NCI-H345 treated with DMSO at 0.1 percent for 48 hours (cell line): ENCODE measurements around the gene CDH7.

Experiments used
- DNase-seq: peaks from one replicate; lab custom pipeline; 2025; ENCODE audit not compliant: unreplicated experiment; lab: John Stamatoyannopoulos, UW

Gene CDH7

GRCh38 chr18:65750389-65751154 lies at the start of gene CDH7:
CDH7 (plus strand) TSS chr18:65751012; CDS start chr18:65762843, 11,831 bp downstream.
- DNase-seq = peak; percentile 10

- no peak for DNase-seq
Observed at GRCh38 chr18:65704046-65704445, 46.8 kb upstream of the CDH7 start.

- DNase-seq = no peak
Observed at GRCh38 chr18:65706646-65707045, 44.2 kb upstream of the CDH7 start.

- DNase-seq = no peak
Observed at GRCh38 chr18:65711493-65711892, 39.3 kb upstream of the CDH7 start.

- no peak for DNase-seq
Observed at GRCh38 chr18:65721619-65722018, 29.2 kb upstream of the CDH7 start.

- peak; percentile 25 for DNase-seq
Observed at GRCh38 chr18:65725251-65726050, 25.4 kb upstream of the CDH7 start.

- no peak for DNase-seq
Observed at GRCh38 chr18:65735155-65735554, 15.7 kb upstream of the CDH7 start.

GRCh38 chr18:65737471-65737955 lies 13.3 kb upstream of the CDH7 start:
- no peak for DNase-seq

GRCh38 chr18:65746936-65747335 lies 3.9 kb upstream of the CDH7 start:
- DNase-seq = no peak

- no peak for DNase-seq
Observed at GRCh38 chr18:65748321-65748720, 2.5 kb upstream of the CDH7 start.

- DNase-seq = no peak
Observed at GRCh38 chr18:65749841-65750240, 971 bp upstream of the CDH7 start.

GRCh38 chr18:65751155-65752085 lies 608 bp downstream of the CDH7 start:
- no peak for DNase-seq

- DNase-seq = no peak
Observed at GRCh38 chr18:65752625-65753325, 2.0 kb downstream of the CDH7 start.

GRCh38 chr18:65753520-65753919 lies 2.7 kb downstream of the CDH7 start:
- DNase-seq = peak; percentile 33

- no peak for DNase-seq
Observed at GRCh38 chr18:65754121-65754520, 3.3 kb downstream of the CDH7 start.

GRCh38 chr18:65755616-65756015 lies 4.8 kb downstream of the CDH7 start:
- no peak for DNase-seq

GRCh38 chr18:65760457-65760856 lies 9.6 kb downstream of the CDH7 start:
- DNase-seq = no peak

GRCh38 chr18:65761636-65762295 lies 11.0 kb downstream of the CDH7 start:
- peak; percentile 20 for DNase-seq

- DNase-seq = no peak
Observed at GRCh38 chr18:65762556-65762955, 11.7 kb downstream of the CDH7 start.

GRCh38 chr18:65767406-65767805 lies 16.6 kb downstream of the CDH7 start:
- no peak for DNase-seq
